ENCODE measurements around the gene RASAL2. TPM values are rescaled to one million over a fixed set of nuclear protein-coding genes. Genes with fewer than 3 reads are reported as not detected.

The RASAL2 gene
- total RNA-seq (10 to 100 TPM; 34.2 to 37.3 TPM), polyA plus RNA-seq (10 to 100 TPM in 1 of 2 donors, 1 to 10 TPM in 1; 1.9 to 10.1 TPM)
- long read RNA-seq, donor 1, partial matches to known transcripts = 30 of 51 reads
- long read RNA-seq, donor 1, other reads (novel, unspliced or antisense) = 21 of 51 reads
- long read RNA-seq, donor 2, partial matches to known transcripts = 9 of 31 reads
- long read RNA-seq, donor 2, other reads (novel, unspliced or antisense) = 22 of 31 reads

- Histone ChIP-seq H3K36me3 (ENCODE audit: control insufficient read depth in 1 of 2, insufficient read depth in 2 of 2, low read length in 1 of 2) (no peaks in the 10 kb centered on the region), H3K4me1 (ENCODE audit: control insufficient read depth in 1 of 2, insufficient read depth in 2 of 2, low read length in 2 of 2) (peaks cover 0 to 1% of the 10 kb centered on the region in 2 donors), H3K9me3 (ENCODE audit: control insufficient read depth, low read length) (no peaks in the 10 kb centered on the region), H3K27ac (ENCODE audit: low read depth in 1 of 2, low read length in 2 of 2) (peak within 1 kb of the TSS; percentile 15 to 72), H3K4me3 (ENCODE audit: low read length in 2 of 2) (peak within 1 kb of the TSS; percentile 68 to 81), H3K27me3 (ENCODE audit: control insufficient read depth in 1 of 2, insufficient read depth in 2 of 2, low read length in 1 of 2) (no peaks in the 10 kb centered on the region)
- 0 to 1% methylated on average over 44 to 82 of the region's 82 CpGs for WGBS, 2 donors
- DNase-seq (peak; percentile 79 to 90), ATAC-seq (ENCODE audit: low FRiP score) (peak; percentile 87)
- intact Hi-C loops (cut with DNase I) = loop anchor here in 1 of 2 donors (5.0 kb wide), 1 partner anchor 57 kb away; no protein-coding TSS in a partner anchor
These were observed at the start of gene RASAL2 for GRCh38 chr1:178093951-178094738. TSS of gene RASAL2 (plus strand) at chr1:178094104. CDS start at chr1:178094493, 389 bp downstream.

GRCh38 chr1:178046591-178047270 is 47.2 kb upstream of the RASAL2 start:
- intact Hi-C loops (cut with DNase I) = no loop called here

GRCh38 chr1:178047403-178048093 is 46.4 kb upstream of the RASAL2 start:
- Histone ChIP-seq H3K4me1 (ENCODE audit: control insufficient read depth in 1 of 2, insufficient read depth in 2 of 2, low read length in 2 of 2) (no peaks in the 10 kb centered on the region), H3K27ac (ENCODE audit: low read depth in 1 of 2, low read length in 2 of 2) (no peak overlapping the region), H3K9me3 (ENCODE audit: control insufficient read depth, low read length) (peaks cover 3% of the 10 kb centered on the region), H3K27me3 (ENCODE audit: control insufficient read depth in 1 of 2, insufficient read depth in 2 of 2, low read length in 1 of 2) (no peaks in the 10 kb centered on the region), H3K4me3 (ENCODE audit: low read length in 2 of 2) (no peak overlapping the region), H3K36me3 (ENCODE audit: control insufficient read depth in 1 of 2, insufficient read depth in 2 of 2, low read length in 1 of 2) (no peaks in the 10 kb centered on the region)
- DNase-seq (no peak), ATAC-seq (ENCODE audit: low FRiP score) (no peak)
- WGBS, 2 donors = 64 to 71% methylated on average over 2 of the region's 2 CpGs
- intact Hi-C loops (cut with DNase I) = no loop called here

More at GRCh38 chr1:178046591-178047270, 47.2 kb upstream of the RASAL2 start:
- WGBS, 2 donors = 60 to 64% methylated on average over 1 of the region's 1 CpG
- Histone ChIP-seq H3K27me3 (ENCODE audit: control insufficient read depth in 1 of 2, insufficient read depth in 2 of 2, low read length in 1 of 2) (no peaks in the 10 kb centered on the region), H3K36me3 (ENCODE audit: control insufficient read depth in 1 of 2, insufficient read depth in 2 of 2, low read length in 1 of 2) (no peaks in the 10 kb centered on the region), H3K27ac (ENCODE audit: low read depth in 1 of 2, low read length in 2 of 2) (no peak overlapping the region), H3K4me1 (ENCODE audit: control insufficient read depth in 1 of 2, insufficient read depth in 2 of 2, low read length in 2 of 2) (no peaks in the 10 kb centered on the region), H3K9me3 (ENCODE audit: control insufficient read depth, low read length) (peaks cover 3% of the 10 kb centered on the region), H3K4me3 (ENCODE audit: low read length in 2 of 2) (no peak overlapping the region)
- no peak for ATAC-seq (ENCODE audit: low FRiP score)
- DNase-seq = no peak

DNA sequence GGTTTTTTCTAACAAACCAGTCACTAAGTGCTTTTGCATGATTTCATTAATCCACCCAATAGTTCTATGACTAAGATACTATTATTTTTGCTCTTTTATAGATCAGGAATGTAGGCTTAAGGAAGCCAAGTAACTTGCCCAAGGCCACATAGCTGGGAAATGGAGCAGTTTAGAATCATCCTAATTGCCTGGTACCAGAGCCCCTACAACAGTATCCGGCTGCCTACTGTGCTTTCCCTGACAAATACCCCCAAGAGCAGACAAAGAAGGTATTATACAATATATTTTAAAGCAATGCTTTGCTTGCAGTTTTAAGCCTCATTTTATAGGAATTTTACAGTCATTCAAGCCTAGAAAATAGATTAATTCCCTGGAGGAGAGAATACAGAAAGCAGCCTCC is 45.5 kb upstream of the RASAL2 start:
- H3K9me3 ChIP-seq (ENCODE audit: control insufficient read depth, low read length) = peaks cover 3% of the 10 kb centered on the region
- H3K4me3 ChIP-seq (ENCODE audit: low read length in 2 of 2) = no peak overlapping the region
- no peak for DNase-seq
- no peaks in the 10 kb centered on the region for H3K36me3 ChIP-seq (ENCODE audit: control insufficient read depth in 1 of 2, insufficient read depth in 2 of 2, low read length in 1 of 2)
- no peaks in the 10 kb centered on the region for H3K27me3 ChIP-seq (ENCODE audit: control insufficient read depth in 1 of 2, insufficient read depth in 2 of 2, low read length in 1 of 2)
- WGBS, 2 donors = 92 to 99% methylated on average over 1 of the region's 1 CpG
- intact Hi-C loops (cut with DNase I) = no loop called here
- ATAC-seq (ENCODE audit: low FRiP score) = no peak
- no peaks in the 10 kb centered on the region for H3K4me1 ChIP-seq (ENCODE audit: control insufficient read depth in 1 of 2, insufficient read depth in 2 of 2, low read length in 2 of 2)
- H3K27ac ChIP-seq (ENCODE audit: low read depth in 1 of 2, low read length in 2 of 2) = no peak overlapping the region

- no peak for ATAC-seq (ENCODE audit: low FRiP score)
- Histone ChIP-seq H3K27ac (ENCODE audit: low read depth in 1 of 2, low read length in 2 of 2) (no peak overlapping the region), H3K4me3 (ENCODE audit: low read length in 2 of 2) (no peak overlapping the region), H3K4me1 (ENCODE audit: control insufficient read depth in 1 of 2, insufficient read depth in 2 of 2, low read length in 2 of 2) (no peaks in the 10 kb centered on the region), H3K36me3 (ENCODE audit: control insufficient read depth in 1 of 2, insufficient read depth in 2 of 2, low read length in 1 of 2) (no peaks in the 10 kb centered on the region), H3K9me3 (ENCODE audit: control insufficient read depth, low read length) (no peaks in the 10 kb centered on the region), H3K27me3 (ENCODE audit: control insufficient read depth in 1 of 2, insufficient read depth in 2 of 2, low read length in 1 of 2) (no peaks in the 10 kb centered on the region)
- DNase-seq = no peak
- intact Hi-C loops (cut with DNase I) = no loop called here
These were observed 45.0 kb upstream of the RASAL2 start for GRCh38 chr1:178048883-178049282.

GRCh38 chr1:178050084-178050483 is 43.8 kb upstream of the RASAL2 start:
- intact Hi-C loops (cut with DNase I) = no loop called here
- Histone ChIP-seq H3K36me3 (ENCODE audit: control insufficient read depth in 1 of 2, insufficient read depth in 2 of 2, low read length in 1 of 2) (no peaks in the 10 kb centered on the region), H3K27ac (ENCODE audit: low read depth in 1 of 2, low read length in 2 of 2) (no peak overlapping the region), H3K4me1 (ENCODE audit: control insufficient read depth in 1 of 2, insufficient read depth in 2 of 2, low read length in 2 of 2) (no peaks in the 10 kb centered on the region), H3K27me3 (ENCODE audit: control insufficient read depth in 1 of 2, insufficient read depth in 2 of 2, low read length in 1 of 2) (no peaks in the 10 kb centered on the region), H3K4me3 (ENCODE audit: low read length in 2 of 2) (no peak overlapping the region), H3K9me3 (ENCODE audit: control insufficient read depth, low read length) (no peaks in the 10 kb centered on the region)
- ATAC-seq (ENCODE audit: low FRiP score) (no peak), DNase-seq (no peak)
- WGBS, 2 donors = 86 to 93% methylated on average over 6 of the region's 6 CpGs

DNA sequence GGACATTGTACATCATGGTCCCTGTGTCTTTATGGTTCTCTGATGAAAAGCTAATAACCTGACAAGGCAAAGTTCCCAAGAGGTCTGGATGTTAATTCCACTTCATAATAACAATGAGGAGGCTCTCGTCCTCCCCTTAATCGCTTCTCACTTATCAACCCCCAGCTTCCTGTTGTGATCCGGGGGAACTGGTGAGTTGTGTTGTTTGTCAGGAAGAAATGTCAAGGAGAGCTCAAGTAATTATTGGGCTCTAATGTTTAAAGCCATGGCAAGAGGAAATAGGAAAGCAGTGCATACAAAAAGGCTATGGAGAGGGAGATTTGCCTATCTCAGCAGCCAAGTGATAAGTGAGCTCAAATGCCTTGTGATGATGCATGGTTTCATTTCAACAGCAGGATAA is 42.8 kb upstream of the RASAL2 start:
- ATAC-seq (ENCODE audit: low FRiP score) = no peak

GRCh38 chr1:178052650-178053461 is 41.0 kb upstream of the RASAL2 start:
- no peak overlapping the region for H3K4me3 ChIP-seq (ENCODE audit: low read length in 2 of 2)
- DNase-seq (no peak), ATAC-seq (ENCODE audit: low FRiP score) (no peak)
- no peaks in the 10 kb centered on the region for H3K4me1 ChIP-seq (ENCODE audit: control insufficient read depth in 1 of 2, insufficient read depth in 2 of 2, low read length in 2 of 2)
- no peak overlapping the region for H3K27ac ChIP-seq (ENCODE audit: low read depth in 1 of 2, low read length in 2 of 2)
- no peaks in the 10 kb centered on the region for H3K36me3 ChIP-seq (ENCODE audit: control insufficient read depth in 1 of 2, insufficient read depth in 2 of 2, low read length in 1 of 2)
- no peaks in the 10 kb centered on the region for H3K9me3 ChIP-seq (ENCODE audit: control insufficient read depth, low read length)
- H3K27me3 ChIP-seq (ENCODE audit: control insufficient read depth in 1 of 2, insufficient read depth in 2 of 2, low read length in 1 of 2) = no peaks in the 10 kb centered on the region
- intact Hi-C loops (cut with DNase I) = no loop called here
- 67 to 71% methylated on average over 10 of the region's 10 CpGs for WGBS, 2 donors

More for the DNA sequence above, 42.8 kb upstream of the RASAL2 start:
- no peak for DNase-seq
- H3K4me1 ChIP-seq (ENCODE audit: control insufficient read depth in 1 of 2, insufficient read depth in 2 of 2, low read length in 2 of 2) = no peaks in the 10 kb centered on the region
- H3K36me3 ChIP-seq (ENCODE audit: control insufficient read depth in 1 of 2, insufficient read depth in 2 of 2, low read length in 1 of 2) = no peaks in the 10 kb centered on the region
- H3K9me3 ChIP-seq (ENCODE audit: control insufficient read depth, low read length) = no peaks in the 10 kb centered on the region
- no peak overlapping the region for H3K4me3 ChIP-seq (ENCODE audit: low read length in 2 of 2)
- no peak overlapping the region for H3K27ac ChIP-seq (ENCODE audit: low read depth in 1 of 2, low read length in 2 of 2)
- intact Hi-C loops (cut with DNase I) = no loop called here
- no peaks in the 10 kb centered on the region for H3K27me3 ChIP-seq (ENCODE audit: control insufficient read depth in 1 of 2, insufficient read depth in 2 of 2, low read length in 1 of 2)
- WGBS, 2 donors = 52 to 61% methylated on average over 3 of the region's 3 CpGs
